Measurements from ENCODE around the gene TMEM147. TPM values are rescaled to one million over a fixed set of nuclear protein-coding genes. Genes with fewer than 3 reads are reported as not detected.

Gene TMEM147
- total and polyA plus RNA-seq, 4 donors = 18.1 to 97.4 (median 44.7) TPM

DNA sequence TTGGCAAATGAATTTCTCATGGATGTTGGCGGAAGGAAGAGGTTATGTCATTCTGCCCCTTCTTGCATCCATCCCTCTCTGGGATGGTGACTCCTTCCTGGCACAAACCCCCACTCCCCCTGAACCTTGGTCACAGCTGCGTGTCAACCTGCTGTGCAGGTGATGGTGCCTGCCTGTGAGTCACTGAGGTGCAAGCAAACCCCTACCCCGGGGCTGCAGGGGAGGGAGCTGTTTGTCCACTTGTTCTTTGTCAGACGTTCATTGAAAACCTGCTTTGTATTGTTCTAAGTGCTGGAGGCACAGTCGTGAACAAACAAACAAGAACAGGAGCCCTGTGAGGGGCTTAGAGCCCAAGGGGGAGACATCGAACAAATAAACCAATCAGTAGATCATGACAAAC is 14.1 kb upstream of the TMEM147 start:
- WGBS = 30% methylated on average over 6 of the region's 6 CpGs
- Histone ChIP-seq H3K9me3 (ENCODE audit: control insufficient read depth in 4 of 4, low read length in 3 of 4) (no peaks in the 10 kb centered on the region), H3K9ac (ENCODE audit: low read depth in 1 of 2, low read length in 2 of 2) (no peak overlapping the region), H3K4me1 (ENCODE audit: control insufficient read depth in 4 of 4, insufficient read depth in 4 of 4, low read length in 3 of 4) (peaks cover 0 to 7% (median 0%) of the 10 kb centered on the region in 4 donors), H3K27ac (ENCODE audit: low read depth in 1 of 2, low read length in 2 of 2) (no peak overlapping the region), H3K27me3 (ENCODE audit: control insufficient read depth in 4 of 4, insufficient read depth in 4 of 4, low read length in 3 of 4) (peaks cover 0 to 3% (median 1%) of the 10 kb centered on the region in 4 donors), H3K4me3 (ENCODE audit: low read depth in 1 of 3, low read length in 3 of 3) (no peak overlapping the region), H3K36me3 (ENCODE audit: control insufficient read depth in 4 of 4, insufficient read depth in 3 of 4, low read depth in 1 of 4, low read length in 3 of 4) (no peaks in the 10 kb centered on the region)
- DNase-seq (ENCODE audit: low spot score) = no peak
- TF ChIP-seq, protein P1, sequence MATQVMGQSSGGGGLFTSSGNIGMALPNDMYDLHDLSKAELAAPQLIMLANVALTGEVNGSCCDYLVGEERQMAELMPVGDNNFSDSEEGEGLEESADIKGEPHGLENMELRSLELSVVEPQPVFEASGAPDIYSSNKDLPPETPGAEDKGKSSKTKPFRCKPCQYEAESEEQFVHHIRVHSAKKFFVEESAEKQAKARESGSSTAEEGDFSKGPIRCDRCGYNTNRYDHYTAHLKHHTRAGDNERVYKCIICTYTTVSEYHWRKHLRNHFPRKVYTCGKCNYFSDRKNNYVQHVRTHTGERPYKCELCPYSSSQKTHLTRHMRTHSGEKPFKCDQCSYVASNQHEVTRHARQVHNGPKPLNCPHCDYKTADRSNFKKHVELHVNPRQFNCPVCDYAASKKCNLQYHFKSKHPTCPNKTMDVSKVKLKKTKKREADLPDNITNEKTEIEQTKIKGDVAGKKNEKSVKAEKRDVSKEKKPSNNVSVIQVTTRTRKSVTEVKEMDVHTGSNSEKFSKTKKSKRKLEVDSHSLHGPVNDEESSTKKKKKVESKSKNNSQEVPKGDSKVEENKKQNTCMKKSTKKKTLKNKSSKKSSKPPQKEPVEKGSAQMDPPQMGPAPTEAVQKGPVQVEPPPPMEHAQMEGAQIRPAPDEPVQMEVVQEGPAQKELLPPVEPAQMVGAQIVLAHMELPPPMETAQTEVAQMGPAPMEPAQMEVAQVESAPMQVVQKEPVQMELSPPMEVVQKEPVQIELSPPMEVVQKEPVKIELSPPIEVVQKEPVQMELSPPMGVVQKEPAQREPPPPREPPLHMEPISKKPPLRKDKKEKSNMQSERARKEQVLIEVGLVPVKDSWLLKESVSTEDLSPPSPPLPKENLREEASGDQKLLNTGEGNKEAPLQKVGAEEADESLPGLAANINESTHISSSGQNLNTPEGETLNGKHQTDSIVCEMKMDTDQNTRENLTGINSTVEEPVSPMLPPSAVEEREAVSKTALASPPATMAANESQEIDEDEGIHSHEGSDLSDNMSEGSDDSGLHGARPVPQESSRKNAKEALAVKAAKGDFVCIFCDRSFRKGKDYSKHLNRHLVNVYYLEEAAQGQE (IDR thresholded peaks at IDR 0.05) = no peak
- TF ChIP-seq SP1 (IDR thresholded peaks at IDR 0.05) (no peak), JUND (IDR thresholded peaks at IDR 0.05) (no peak), ATF3 (IDR thresholded peaks at IDR 0.05) (no peak), ZBTB33 (IDR thresholded peaks at IDR 0.05) (no peak), RXRA (IDR thresholded peaks at IDR 0.05) (no peak), FOXA1 (IDR thresholded peaks at IDR 0.05) (no peak), HNF4G (IDR thresholded peaks at IDR 0.05) (no peak), YY1 (IDR thresholded peaks at IDR 0.05) (no peak), CTCF (IDR thresholded peaks at IDR 0.05; ENCODE audit: low read depth, low read length, missing input control) (no peak), NR2F2 (IDR thresholded peaks at IDR 0.05) (no peak), GABPA (IDR thresholded peaks at IDR 0.05 in 1 of 2, conservative IDR thresholded peaks at IDR 0.05 in 1 of 2) (no peak), RAD21 (IDR thresholded peaks at IDR 0.05) (no peak), EGR1 (IDR thresholded peaks at IDR 0.05; ENCODE audit: low read depth in 2 of 2) (no peak)
- TF ChIP-seq, protein P2, sequence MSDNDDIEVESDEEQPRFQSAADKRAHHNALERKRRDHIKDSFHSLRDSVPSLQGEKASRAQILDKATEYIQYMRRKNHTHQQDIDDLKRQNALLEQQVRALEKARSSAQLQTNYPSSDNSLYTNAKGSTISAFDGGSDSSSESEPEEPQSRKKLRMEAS (IDR thresholded peaks at IDR 0.05) = no peak

DNA sequence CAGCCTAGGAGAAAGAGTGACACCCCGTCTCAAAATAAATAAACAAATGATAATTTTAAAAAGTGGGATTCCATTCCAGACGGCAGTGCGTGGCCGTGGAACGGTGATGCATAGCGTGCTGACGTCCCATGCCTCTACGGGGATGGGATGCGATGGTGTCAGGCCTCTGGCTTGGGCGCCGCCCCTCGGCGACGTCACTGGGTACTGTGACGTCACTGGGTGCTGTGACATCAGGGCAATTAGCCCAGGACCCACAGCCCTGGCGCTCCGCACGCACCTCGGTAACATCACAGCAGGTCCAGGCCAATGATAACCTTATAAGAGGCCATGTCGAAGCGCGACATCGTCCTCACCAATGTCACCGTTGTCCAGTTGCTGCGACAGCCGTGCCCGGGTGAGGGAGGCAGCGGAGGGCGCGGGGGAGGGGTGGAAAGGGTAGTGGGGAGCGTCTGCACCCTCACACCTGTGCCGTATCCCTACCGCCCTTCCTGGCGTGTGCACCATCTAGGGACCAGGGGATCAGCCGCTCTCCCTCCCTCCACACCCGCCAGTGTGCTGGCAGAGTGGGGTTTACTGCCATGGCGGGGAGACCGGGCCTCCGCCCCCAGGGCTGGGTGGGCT is 12.1 kb upstream of the TMEM147 start, which contains the start of gene GAPDHS:
Gene GAPDHS (plus strand): TSS at position 256 of the 621 bp plus-strand sequence. CDS start 72 bp downstream, at position 328.
- 47% methylated on average over 39 of the region's 39 CpGs for WGBS
- no peak for DNase-seq (ENCODE audit: low spot score)
- H3K9ac ChIP-seq (ENCODE audit: low read depth in 1 of 2, low read length in 2 of 2) = no peak within 1 kb of the TSS
- no peaks in the 10 kb centered on the region for H3K9me3 ChIP-seq (ENCODE audit: control insufficient read depth in 4 of 4, low read length in 3 of 4)
- peaks cover 0 to 3% (median 1%) of the 10 kb centered on the region in 4 donors for H3K27me3 ChIP-seq (ENCODE audit: control insufficient read depth in 4 of 4, insufficient read depth in 4 of 4, low read length in 3 of 4)
- H3K4me1 ChIP-seq (ENCODE audit: control insufficient read depth in 4 of 4, insufficient read depth in 4 of 4, low read length in 3 of 4) = peaks cover 0 to 7% (median 0%) of the 10 kb centered on the region in 4 donors
- no peaks in the 10 kb centered on the region for H3K36me3 ChIP-seq (ENCODE audit: control insufficient read depth in 4 of 4, insufficient read depth in 3 of 4, low read depth in 1 of 4, low read length in 3 of 4)
- H3K4me3 ChIP-seq (ENCODE audit: low read depth in 1 of 3, low read length in 3 of 3) = no peak within 1 kb of the TSS
- no peak within 1 kb of the TSS for H3K27ac ChIP-seq (ENCODE audit: low read depth in 1 of 2, low read length in 2 of 2)
- TF ChIP-seq RAD21 (IDR thresholded peaks at IDR 0.05) (no peak), ATF3 (IDR thresholded peaks at IDR 0.05) (no peak), FOXA2 (IDR thresholded peaks at IDR 0.05) (no peak), SP1 (IDR thresholded peaks at IDR 0.05) (no peak), FOXA1 (IDR thresholded peaks at IDR 0.05) (no peak), RXRA (IDR thresholded peaks at IDR 0.05) (no peak), CTCF (IDR thresholded peaks at IDR 0.05; ENCODE audit: low read depth, low read length, missing input control) (no peak)
- TF ChIP-seq, protein P2 (IDR thresholded peaks at IDR 0.05) = no peak
- TF ChIP-seq, protein P1 (IDR thresholded peaks at IDR 0.05) = no peak
